MM.1S (cell line): Measurements from ENCODE around the gene JMJD7.

ENCODE experiments used
- DNase-seq: peaks from one replicate; pipeline ENCODE4 v3.0.0-alpha.2; 2015
- H2AFZ ChIP-seq: fragments of 300-600 bp; sonication (generic); 2 replicates; pipeline ENCODE4 v1.6.0; 2016; ENCODE audit warnings: antibody characterized with exemption, low read length
- H3F3A ChIP-seq: fragments of 300-600 bp; sonication (generic); 2 replicates; pipeline ENCODE4 v1.6.1; 2016; ENCODE audit warnings: mild to moderate bottlenecking, antibody characterized with exemption, low read length, moderate library complexity, mixed read lengths; ENCODE audit not compliant: insufficient read depth
- H3K27ac ChIP-seq: fragments of 300-600 bp; sonication (generic); 2 replicates; pipeline ENCODE4 v1.5.1; 2016; ENCODE audit warnings: mild to moderate bottlenecking, low read length
- H3K27me3 ChIP-seq: fragments of 300-600 bp; sonication (generic); replicated peaks from 2 replicates; pipeline ENCODE4 v1.6.0; 2016; ENCODE audit warnings: low read length; ENCODE audit not compliant: insufficient read depth
- H3K36me3 ChIP-seq: fragments of 300-600 bp; sonication (generic); replicated peaks from 2 replicates; pipeline ENCODE4 v1.6.1; 2016; ENCODE audit warnings: mild to moderate bottlenecking, low read length, mixed read lengths; ENCODE audit not compliant: insufficient read depth
- H3K4me1 ChIP-seq: fragments of 300-600 bp; sonication (generic); 2 replicates; pipeline ENCODE4 v1.6.1; 2016; ENCODE audit warnings: low read length, mixed read lengths
- H3K4me2 ChIP-seq: fragments of 300-600 bp; sonication (generic); 2 replicates; pipeline ENCODE4 v1.6.0; 2016; ENCODE audit warnings: low read depth, low read length
- H3K4me3 ChIP-seq: fragments of 300-600 bp; sonication (generic); 2 replicates; pipeline ENCODE4 v1.5.1; 2016; ENCODE audit warnings: low read length, mixed read lengths
- H3K79me2 ChIP-seq: fragments of 300-600 bp; sonication (generic); 2 replicates; pipeline ENCODE4 v1.6.1; 2016; ENCODE audit warnings: mixed run types, low read length, mixed read lengths
- H3K9ac ChIP-seq: fragments of 300-600 bp; sonication (generic); 2 replicates; pipeline ENCODE4 v1.6.1; 2016; ENCODE audit warnings: low read length, mixed read lengths
- H3K9me2 ChIP-seq: fragments of 300-600 bp; sonication (generic); replicated peaks from 2 replicates; pipeline ENCODE4 v1.6.1; 2016; ENCODE audit warnings: mild to moderate bottlenecking, low read length, mixed read lengths; ENCODE audit not compliant: insufficient read depth
- H3K9me3 ChIP-seq: fragments of 300-600 bp; sonication (generic); replicated peaks from 2 replicates; pipeline ENCODE4 v1.6.1; 2016; ENCODE audit warnings: mild to moderate bottlenecking, low read length, mixed read lengths; ENCODE audit not compliant: insufficient read depth
- H4K20me1 ChIP-seq: fragments of 300-600 bp; sonication (generic); 2 replicates; pipeline ENCODE4 v1.6.1; 2016; ENCODE audit warnings: mild to moderate bottlenecking, low read length, moderate library complexity, mixed read lengths; ENCODE audit not compliant: insufficient read depth
- CTCF ChIP-seq: fragments of 300-600 bp; sonication (generic); IDR thresholded peaks from 2 replicates; pipeline ENCODE4 v1.5.1; 2016; ENCODE audit warnings: antibody characterized with exemption, low read length, mixed read lengths
- EZH2 ChIP-seq: fragments of 300-600 bp; sonication (generic); optimal IDR thresholded peaks from 2 replicates; pipeline ENCODE3; 2017; ENCODE audit warnings: low read depth, mild to moderate bottlenecking, antibody characterized with exemption, low read length, mixed read lengths
- EZH2phosphoT487 ChIP-seq: fragments of 300-600 bp; sonication (generic); IDR thresholded peaks from 2 replicates; pipeline ENCODE4 v1.6.1; 2018; ENCODE audit warnings: antibody characterized with exemption, low read length

The JMJD7 gene

GRCh38 chr15:41804916-41805666 is 22.8 kb upstream of the JMJD7 start:
- H2AFZ ChIP-seq = no peak overlapping the region
- no peaks in the 10 kb centered on the region for H3K79me2 ChIP-seq
- no peak overlapping the region for H3K27ac ChIP-seq
- H3K27me3 ChIP-seq = no peaks in the 10 kb centered on the region
- H3K9me3 ChIP-seq = no peaks in the 10 kb centered on the region
- TF ChIP-seq CTCF = no peak
- TF ChIP-seq EZH2 = no peak
- TF ChIP-seq EZH2phosphoT487 = no peak
- H3K4me1 ChIP-seq = no peaks in the 10 kb centered on the region
- H4K20me1 ChIP-seq = no peaks in the 10 kb centered on the region
- no peak for DNase-seq
- no peaks in the 10 kb centered on the region for H3K9me2 ChIP-seq
- no peak overlapping the region for H3K4me3 ChIP-seq
- no peak overlapping the region for H3K9ac ChIP-seq
- H3F3A ChIP-seq = no peaks in the 10 kb centered on the region
- H3K36me3 ChIP-seq = no peaks in the 10 kb centered on the region
- H3K4me2 ChIP-seq = no peak overlapping the region

DNA sequence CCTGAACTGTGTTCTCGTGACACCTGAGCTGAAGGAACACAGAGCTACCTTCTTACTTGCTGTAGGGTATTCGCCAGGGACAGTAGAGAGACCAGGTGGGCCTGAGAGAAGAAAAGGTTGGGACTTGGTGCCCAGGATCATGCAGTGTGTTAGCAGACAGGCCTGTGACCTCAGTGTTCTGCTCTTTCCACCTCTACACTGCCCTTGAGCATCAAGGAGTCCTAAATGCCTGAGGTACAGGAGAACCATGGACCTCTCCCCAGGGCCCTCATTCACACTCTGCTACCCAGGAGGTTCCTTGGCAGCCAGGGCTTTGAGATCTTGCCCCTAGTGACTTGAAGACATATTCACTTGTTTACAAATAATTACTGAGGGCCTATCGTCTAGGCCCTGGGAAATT is 22.2 kb upstream of the JMJD7 start:
- no peak overlapping the region for H3K27ac ChIP-seq
- H2AFZ ChIP-seq = no peak overlapping the region
- H3K4me1 ChIP-seq = no peaks in the 10 kb centered on the region

GRCh38 chr15:41806291-41807181 is 21.4 kb upstream of the JMJD7 start:
- Histone ChIP-seq H3K27ac (no peak overlapping the region), H3F3A (no peaks in the 10 kb centered on the region)

More for the DNA sequence above, 22.2 kb upstream of the JMJD7 start:
- no peaks in the 10 kb centered on the region for H3F3A ChIP-seq
- H3K4me3 ChIP-seq = no peak overlapping the region
- TF ChIP-seq EZH2phosphoT487 (no peak), EZH2 (no peak), CTCF (no peak)
- H3K9ac ChIP-seq = no peak overlapping the region
- DNase-seq = no peak
- no peaks in the 10 kb centered on the region for H3K36me3 ChIP-seq
- no peaks in the 10 kb centered on the region for H3K9me3 ChIP-seq
- H3K4me2 ChIP-seq = no peak overlapping the region
- no peaks in the 10 kb centered on the region for H3K9me2 ChIP-seq
- H3K27me3 ChIP-seq = no peaks in the 10 kb centered on the region
- no peaks in the 10 kb centered on the region for H4K20me1 ChIP-seq
- no peaks in the 10 kb centered on the region for H3K79me2 ChIP-seq

More at GRCh38 chr15:41806291-41807181, 21.4 kb upstream of the JMJD7 start:
- Histone ChIP-seq H3K9me3 (no peaks in the 10 kb centered on the region), H3K27me3 (no peaks in the 10 kb centered on the region), H3K79me2 (no peaks in the 10 kb centered on the region), H2AFZ (no peak overlapping the region), H3K36me3 (no peaks in the 10 kb centered on the region), H3K4me3 (no peak overlapping the region), H4K20me1 (no peaks in the 10 kb centered on the region), H3K9me2 (no peaks in the 10 kb centered on the region), H3K9ac (no peak overlapping the region), H3K4me1 (no peaks in the 10 kb centered on the region), H3K4me2 (no peak overlapping the region)
- no peak for TF ChIP-seq EZH2
- DNase-seq = no peak
